Activated T-cell treated with anti-CD3 and anti-CD28 coated beads, Interleukin-2, amount 50 U/mL, for 4 hours (primary cell): Measurements from ENCODE around the gene FAM186B. TPM values are rescaled to one million over a fixed set of nuclear protein-coding genes. Genes with fewer than 3 reads are reported as not detected.

ENCODE experiments used
- ATAC-seq, 2 donors: fragments of 200-7000 bp; cut with Tn5 transposase; one replicate each; pipeline ENCODE4 v1.10.0; 2021
- DNase-seq: peaks from one replicate; pipeline ENCODE4 v3.0.0-alpha.2; 2020
- H3K27me3 Mint-ChIP-seq: one replicate; pipeline ENCODE4 v1.8.0; 2021; ENCODE audit warnings: low read depth, mixed read lengths
- H3K36me3 Mint-ChIP-seq: one replicate; pipeline ENCODE4 v1.8.0; 2022; ENCODE audit warnings: mixed read lengths; ENCODE audit not compliant: insufficient read depth
- H3K4me1 Mint-ChIP-seq: one replicate; pipeline ENCODE4 v1.8.0; 2021; ENCODE audit warnings: low read depth, mixed read lengths
- H3K4me3 Mint-ChIP-seq: one replicate; pipeline ENCODE4 v1.8.0; 2021; ENCODE audit warnings: mild to moderate bottlenecking, moderate library complexity, mixed read lengths
- H3K9me3 Mint-ChIP-seq: one replicate; pipeline ENCODE4 v1.8.0; 2021; ENCODE audit warnings: mixed read lengths
- total RNA-seq, 3 donors: library from RNA; stranded (reverse); gene quantifications; one replicate each; pipeline ENCODE4 v1.2.1, GENCODE V29; 2021

FAM186B gene
- total RNA-seq, 3 donors from 2014 or later: 0.28 to 0.38 (median 0.37) TPM

DNA sequence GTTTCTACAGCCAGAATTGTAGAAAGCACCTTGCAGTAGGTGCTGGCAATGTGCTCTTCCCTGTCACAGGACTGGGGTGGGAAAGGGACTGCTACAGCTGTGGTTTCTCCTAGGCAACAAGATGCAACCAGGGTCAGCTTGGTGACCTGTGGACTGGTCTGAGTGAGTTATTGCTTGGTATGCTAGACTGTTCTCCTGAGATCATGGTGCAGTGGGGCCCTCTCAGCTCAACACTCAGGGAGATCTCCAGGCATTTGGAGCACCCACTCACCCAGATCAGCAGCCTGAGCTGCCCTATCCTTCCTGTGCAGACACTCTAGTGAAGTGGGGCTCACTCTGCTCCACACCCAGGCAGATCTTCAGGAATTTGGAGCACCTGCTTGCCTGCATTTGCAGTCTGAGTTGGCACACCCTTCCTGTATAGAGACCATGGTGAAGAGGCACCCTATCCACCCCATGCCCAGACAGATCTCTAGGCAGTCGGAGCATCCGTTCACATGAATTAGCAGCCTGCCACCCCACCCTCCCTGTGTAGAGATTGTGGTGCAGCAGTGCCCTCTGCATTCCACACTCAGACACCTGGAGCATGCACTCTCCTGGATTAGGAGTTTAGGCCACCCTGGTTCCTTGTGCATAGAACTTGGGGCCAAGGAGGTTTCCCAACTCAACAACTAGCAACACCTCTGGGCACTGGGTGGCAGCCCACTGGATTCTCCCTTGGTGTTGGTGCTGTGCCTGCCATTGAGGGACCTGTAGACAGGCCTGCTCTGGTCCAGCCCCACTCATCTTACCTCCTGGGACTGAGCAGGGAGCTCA, 3.8 kb upstream of the FAM186B start:
- no peaks in the 10 kb centered on the region for H3K36me3 Mint-ChIP-seq
- no peaks in the 10 kb centered on the region for H3K4me1 Mint-ChIP-seq
- H3K4me3 Mint-ChIP-seq: no peak overlapping the region
- no peak for ATAC-seq
- H3K9me3 Mint-ChIP-seq: peaks cover 3% of the 10 kb centered on the region
- DNase-seq: no peak
- peaks cover 18% of the 10 kb centered on the region for H3K27me3 Mint-ChIP-seq

DNA sequence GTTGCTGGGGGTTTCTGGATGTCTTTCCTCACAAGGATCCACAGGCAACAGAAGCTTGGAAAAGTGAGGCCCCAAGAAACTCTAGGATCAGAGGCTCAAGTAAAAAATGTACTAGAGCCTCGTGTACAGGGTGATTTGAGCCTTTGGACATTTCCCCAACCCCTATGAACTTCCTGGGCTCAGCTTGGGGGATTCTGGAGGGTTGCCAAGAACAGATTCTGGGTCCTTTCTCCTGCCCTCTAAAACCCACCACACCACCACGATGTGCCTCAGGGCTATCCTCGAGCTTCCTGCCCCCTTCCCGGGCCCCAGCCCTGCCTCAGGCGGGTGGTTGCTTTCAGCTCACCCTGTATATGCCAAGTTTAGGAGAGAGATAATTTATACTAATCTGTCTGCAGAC, 583 bp downstream of the FAM186B start:
- Mint-ChIP-seq H3K4me1 (no peaks in the 10 kb centered on the region), H3K27me3 (peaks cover 5% of the 10 kb centered on the region), H3K36me3 (no peaks in the 10 kb centered on the region), H3K4me3 (no peak overlapping the region), H3K9me3 (no peaks in the 10 kb centered on the region)
- no peak for ATAC-seq
- DNase-seq: no peak

DNA sequence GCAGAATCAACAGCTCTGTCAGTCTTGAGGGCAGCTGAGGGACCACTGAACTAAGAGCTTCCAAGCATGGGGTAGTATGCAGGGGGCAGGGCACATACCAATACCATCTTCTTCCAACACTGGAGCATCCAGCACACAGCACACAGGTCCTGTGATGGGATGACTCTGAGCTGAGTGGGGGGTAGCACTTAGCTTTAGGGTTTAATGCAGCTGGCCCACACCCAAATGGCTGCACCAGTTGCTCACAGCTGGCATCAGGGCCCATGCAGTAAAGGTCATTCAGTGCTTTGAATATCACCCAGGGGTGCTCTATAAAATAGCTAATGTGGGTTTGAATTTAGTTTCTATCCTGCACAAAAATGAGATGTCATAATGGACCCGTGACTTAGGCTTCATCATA, 1.7 kb downstream of the FAM186B start:
- Mint-ChIP-seq H3K4me3 (no peak overlapping the region), H3K27me3 (peaks cover 5% of the 10 kb centered on the region), H3K9me3 (no peaks in the 10 kb centered on the region), H3K36me3 (no peaks in the 10 kb centered on the region), H3K4me1 (no peaks in the 10 kb centered on the region)
- DNase-seq (no peak), ATAC-seq (no peak)

DNA sequence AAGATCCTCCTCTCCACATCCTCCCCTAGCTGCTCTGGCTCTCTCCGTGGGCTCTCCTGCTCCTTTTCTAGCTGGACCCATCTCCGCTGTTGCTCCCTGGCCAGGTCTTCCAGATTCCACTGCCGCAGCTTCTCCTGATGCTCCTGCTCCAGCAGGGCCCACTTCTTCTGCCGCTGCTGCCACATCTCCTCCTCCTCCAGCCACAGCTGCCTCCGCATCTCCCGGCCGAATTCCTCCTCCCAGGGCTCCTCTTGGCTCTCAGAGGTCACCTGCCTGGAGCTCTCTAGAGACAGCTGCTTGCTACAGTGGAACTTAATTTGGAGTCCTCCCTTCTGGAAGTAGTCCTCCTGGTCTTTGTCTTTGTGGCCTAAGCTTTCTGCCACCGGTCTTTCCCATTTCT, 5.5 kb downstream of the FAM186B start:
- DNase-seq (no peak), ATAC-seq (no peak)
- Mint-ChIP-seq H3K4me3 (no peak overlapping the region), H3K9me3 (no peaks in the 10 kb centered on the region), H3K27me3 (no peaks in the 10 kb centered on the region), H3K4me1 (no peaks in the 10 kb centered on the region), H3K36me3 (no peaks in the 10 kb centered on the region)

DNA sequence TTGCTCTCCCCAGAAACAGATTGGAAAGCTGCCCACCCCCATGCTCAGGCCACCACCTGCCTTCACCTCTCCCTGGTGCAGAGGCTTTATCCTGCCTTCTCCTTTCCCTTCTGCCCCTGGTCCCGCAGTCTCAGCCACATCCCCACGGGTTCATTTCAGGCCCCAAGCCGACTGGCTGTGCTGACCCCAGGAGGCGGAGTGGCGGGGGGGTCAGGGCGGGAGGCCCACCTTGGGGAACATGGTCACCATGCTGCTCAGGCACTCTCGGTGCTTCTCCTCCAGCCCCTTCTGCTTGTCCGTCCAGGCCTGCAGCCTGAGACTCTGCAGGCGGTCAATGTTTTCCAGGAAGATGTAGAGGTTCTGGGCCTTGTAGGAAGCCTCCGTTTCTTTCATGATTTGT, 6.9 kb downstream of the FAM186B start:
- Mint-ChIP-seq H3K4me3 (no peak overlapping the region), H3K27me3 (no peaks in the 10 kb centered on the region), H3K36me3 (no peaks in the 10 kb centered on the region), H3K4me1 (no peaks in the 10 kb centered on the region), H3K9me3 (no peaks in the 10 kb centered on the region)
- DNase-seq (no peak), ATAC-seq (no peak)

DNA sequence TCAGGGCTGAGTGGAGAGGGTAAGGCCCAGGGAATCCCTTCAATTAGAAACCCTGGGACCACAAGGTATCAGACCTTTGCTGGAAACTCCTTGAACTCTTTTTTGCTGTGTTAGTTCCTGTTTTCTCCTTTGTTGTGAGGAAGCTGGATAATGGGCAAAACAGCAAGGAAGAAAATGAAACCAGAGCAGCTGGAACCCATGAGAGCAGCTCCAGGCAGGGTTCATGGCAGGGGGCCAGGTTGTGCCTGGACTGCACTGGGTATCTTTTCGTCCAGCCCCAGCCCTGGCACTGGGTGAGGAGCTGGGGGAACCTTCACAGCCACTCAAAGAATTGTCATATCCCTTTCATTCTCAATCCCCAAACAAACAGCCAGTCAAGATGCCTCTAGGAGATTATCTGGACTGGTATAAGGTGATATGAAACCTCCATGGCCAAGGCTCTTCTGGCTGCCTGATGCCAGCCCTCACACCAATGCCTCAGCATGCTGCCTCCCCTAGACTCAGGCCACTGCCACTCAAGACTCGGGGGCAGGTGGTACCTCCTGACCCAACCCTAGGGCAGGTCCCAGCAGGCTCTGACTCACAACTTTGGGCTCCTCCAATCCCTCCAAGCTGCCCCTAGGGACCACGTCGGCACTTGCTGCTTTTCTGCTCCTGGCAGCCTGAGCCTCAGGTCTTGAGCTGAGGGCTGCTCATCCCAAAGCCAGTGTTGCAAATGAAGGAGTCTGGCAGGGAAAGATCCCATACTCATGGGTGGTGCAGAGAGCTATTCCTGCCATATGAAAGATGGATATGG, 16.5 kb downstream of the FAM186B start:
- no peaks in the 10 kb centered on the region for H3K9me3 Mint-ChIP-seq
- H3K36me3 Mint-ChIP-seq: peaks cover 27% of the 10 kb centered on the region
- no peaks in the 10 kb centered on the region for H3K27me3 Mint-ChIP-seq
- no peaks in the 10 kb centered on the region for H3K4me1 Mint-ChIP-seq
- no peak for DNase-seq
- ATAC-seq: no peak
- no peak overlapping the region for H3K4me3 Mint-ChIP-seq

DNA sequence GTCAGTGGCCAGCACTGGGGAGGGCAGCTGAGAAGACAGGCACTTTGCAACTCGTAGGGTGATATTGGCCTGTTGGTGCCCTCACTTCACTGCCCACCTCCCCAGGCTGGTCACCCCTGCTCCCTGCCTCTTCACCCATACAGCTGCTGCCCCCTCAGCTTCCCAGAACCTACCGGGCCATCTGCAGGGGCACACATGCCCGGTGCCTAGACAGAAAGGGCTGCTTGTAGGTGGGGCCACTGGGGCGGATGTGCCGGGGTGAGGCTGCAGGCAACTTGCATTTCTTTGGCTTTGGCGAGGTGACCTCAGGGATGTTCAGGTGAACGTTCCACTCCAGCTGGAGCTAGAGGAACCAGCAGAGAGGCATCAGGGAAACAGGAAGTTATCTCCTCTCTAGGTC, 17.2 kb downstream of the FAM186B start:
- Mint-ChIP-seq H3K4me3 (no peak overlapping the region), H3K36me3 (peaks cover 28% of the 10 kb centered on the region), H3K27me3 (no peaks in the 10 kb centered on the region), H3K9me3 (no peaks in the 10 kb centered on the region), H3K4me1 (no peaks in the 10 kb centered on the region)
- ATAC-seq (no peak), DNase-seq (no peak)

DNA sequence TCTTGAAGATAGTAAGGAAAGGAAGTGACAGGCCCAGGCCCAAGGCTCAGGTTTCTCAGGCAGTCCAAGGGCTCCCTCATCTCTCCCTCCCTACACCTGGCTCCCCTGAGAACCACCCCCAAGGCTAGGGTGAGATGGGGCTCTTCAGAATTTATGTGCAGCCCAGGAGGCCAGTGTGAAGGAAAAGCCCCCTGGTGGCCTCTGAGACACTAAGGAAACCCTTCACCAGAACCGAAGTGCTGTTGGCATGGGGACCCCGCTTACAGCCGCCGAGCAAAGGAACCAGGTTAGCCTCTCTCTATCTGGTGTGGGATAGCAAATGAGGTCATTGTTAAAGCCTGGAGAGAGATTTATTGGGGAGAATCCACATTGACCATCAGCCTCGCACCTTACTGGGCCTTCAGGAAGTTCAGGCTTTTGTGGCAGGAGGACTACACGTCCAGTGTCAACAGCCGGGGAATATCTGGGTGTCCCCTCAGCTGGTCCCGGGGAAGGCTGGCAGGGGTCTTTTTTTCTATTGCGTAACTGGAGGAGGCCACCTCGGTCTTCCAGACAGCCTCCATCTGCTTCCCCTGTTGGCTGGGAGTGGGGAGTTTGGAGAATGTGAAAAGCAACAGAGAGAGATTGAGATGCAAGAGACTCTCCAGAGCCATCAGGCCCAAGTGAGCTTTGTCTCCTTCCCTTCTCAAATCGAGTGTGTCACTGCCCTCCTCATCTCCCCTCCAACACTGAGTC, 18.1 kb downstream of the FAM186B start:
- H3K9me3 Mint-ChIP-seq: no peaks in the 10 kb centered on the region
- H3K27me3 Mint-ChIP-seq: no peaks in the 10 kb centered on the region
- no peak overlapping the region for H3K4me3 Mint-ChIP-seq
- DNase-seq (no peak), ATAC-seq (no peak)
- peaks cover 34% of the 10 kb centered on the region for H3K36me3 Mint-ChIP-seq
- no peaks in the 10 kb centered on the region for H3K4me1 Mint-ChIP-seq

DNA sequence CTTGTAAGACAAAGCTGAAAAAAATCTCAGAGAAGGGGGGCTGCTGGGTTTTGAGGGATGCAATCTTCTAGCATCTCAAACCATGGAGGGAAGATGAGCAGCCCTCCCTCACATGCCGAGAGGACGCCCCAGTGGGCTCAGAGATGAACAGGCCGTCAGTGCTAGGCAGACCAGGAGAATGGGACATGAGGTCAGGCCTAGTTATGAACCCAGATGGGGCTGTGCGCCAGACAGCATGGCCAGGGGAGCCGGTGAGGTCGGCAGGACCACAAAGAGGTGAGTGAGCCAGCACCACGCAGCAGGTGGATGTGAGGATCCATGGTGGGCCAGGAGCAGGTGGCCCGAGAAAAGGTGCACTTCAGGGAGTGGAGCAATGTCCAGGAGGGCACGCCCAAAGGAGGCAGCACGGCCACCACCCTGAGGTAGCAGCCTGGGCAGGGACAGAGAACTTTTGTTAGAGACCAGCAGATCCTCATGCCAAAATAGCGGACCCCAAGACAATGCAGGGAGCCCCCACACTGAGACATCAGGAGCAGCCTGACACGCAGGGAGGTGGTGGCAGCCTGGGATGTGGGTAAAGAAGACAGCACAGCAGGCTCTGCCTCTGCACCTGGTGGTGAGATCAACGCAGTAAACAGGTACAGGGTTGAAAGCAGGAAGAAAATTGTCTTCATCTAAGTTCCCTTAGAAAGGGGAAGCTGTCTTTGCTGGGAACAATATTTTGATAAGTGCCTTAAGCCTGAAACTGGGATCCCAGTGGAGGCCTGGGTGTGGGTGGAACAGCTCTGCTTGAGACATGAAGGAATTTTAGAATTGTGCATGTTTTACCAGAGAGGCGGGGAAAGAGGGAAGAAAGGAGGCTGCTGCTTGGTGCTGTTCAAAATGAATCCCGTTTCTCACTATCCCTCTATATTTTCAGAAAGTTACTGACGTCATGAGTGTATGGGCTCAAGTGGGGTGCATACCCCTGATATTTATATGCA, 19.7 kb downstream of the FAM186B start:
- Mint-ChIP-seq H3K36me3 (peaks cover 33% of the 10 kb centered on the region), H3K4me1 (peaks cover 7% of the 10 kb centered on the region), H3K27me3 (no peaks in the 10 kb centered on the region), H3K4me3 (no peak overlapping the region), H3K9me3 (no peaks in the 10 kb centered on the region)
- no peak for DNase-seq
- no peak for ATAC-seq

DNA sequence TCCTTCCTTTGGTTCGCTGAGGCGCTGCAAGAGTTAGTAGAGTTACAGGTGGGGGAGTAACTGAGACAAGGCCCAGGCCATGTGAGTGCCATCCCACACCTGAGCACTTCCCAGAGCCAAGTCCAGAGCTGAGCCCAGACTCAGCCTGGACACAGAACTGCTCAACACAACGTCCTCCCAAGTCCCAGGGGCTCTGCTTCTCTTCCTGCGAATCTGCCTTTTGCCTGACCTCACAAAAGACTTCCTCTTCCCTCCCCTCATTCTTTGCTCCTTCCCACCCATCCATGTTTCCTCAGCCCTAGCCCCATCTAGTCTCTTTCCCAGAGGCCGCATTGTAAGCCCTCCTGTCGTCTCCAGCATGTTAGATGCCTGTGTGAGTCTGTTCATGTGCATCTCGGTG, 20.8 kb downstream of the FAM186B start:
- Mint-ChIP-seq H3K4me1 (peaks cover 10% of the 10 kb centered on the region), H3K36me3 (peaks cover 30% of the 10 kb centered on the region), H3K4me3 (no peak overlapping the region), H3K9me3 (no peaks in the 10 kb centered on the region), H3K27me3 (no peaks in the 10 kb centered on the region)
- ATAC-seq (no peak), DNase-seq (no peak)

DNA sequence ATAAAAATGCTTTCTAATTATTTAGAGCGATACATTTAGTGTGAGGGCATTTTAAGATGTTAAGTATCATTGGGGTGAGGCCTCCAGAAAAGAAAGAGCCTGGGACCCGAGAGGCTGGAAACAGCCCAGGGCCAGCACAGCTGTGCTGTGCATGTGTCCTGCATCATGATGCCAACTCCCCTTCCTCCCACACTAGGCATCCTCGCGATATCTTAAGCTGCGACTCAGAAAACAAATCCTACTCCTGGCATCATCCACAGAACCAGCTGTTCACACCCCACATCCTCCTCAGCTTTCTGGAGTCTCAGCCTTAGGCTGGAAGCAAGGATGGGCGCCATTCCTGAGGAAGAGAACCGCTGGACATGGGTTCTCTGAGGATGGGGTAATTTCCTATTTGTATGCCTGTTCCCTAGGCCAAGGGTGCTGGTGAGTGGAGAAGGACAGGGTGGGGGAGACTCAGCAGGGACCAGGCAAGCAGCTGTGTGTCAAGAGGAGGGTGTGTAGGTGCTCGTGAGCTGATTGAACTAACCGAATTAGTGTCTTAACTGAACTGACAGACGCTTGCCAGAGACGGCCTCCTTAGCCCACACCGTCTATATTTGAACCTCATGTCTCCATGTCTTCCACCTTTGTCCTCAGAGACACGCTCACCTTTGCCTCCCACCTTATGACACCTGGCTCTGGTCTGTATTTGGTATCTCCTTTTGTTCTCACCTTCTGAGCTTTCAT, 21.9 kb downstream of the FAM186B start:
- H3K4me1 Mint-ChIP-seq: peaks cover 11% of the 10 kb centered on the region

DNA sequence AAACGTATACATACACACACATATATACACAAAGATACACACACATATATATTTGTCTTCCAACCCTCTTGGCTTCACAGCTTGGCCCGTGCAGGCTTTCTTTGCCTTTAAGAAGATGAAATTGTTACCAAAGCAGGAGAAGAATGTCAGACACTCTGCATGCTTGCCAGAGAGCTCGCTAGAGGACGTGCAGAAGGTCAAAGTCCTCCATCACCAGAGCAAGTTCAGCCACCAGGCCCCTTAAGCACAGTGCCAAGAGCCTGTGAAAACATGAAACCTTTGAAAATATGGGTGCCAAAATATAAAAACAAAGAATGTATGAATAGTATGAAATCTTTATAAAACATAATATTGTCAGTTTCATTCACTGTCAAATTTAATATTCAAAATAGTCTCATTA, 22.6 kb downstream of the FAM186B start:
- ATAC-seq (no peak), DNase-seq (no peak)
- Mint-ChIP-seq H3K36me3 (peaks cover 28% of the 10 kb centered on the region), H3K4me1 (peaks cover 11% of the 10 kb centered on the region), H3K9me3 (no peaks in the 10 kb centered on the region), H3K27me3 (no peaks in the 10 kb centered on the region), H3K4me3 (no peak overlapping the region)

More for the DNA sequence above, 21.9 kb downstream of the FAM186B start:
- ATAC-seq (no peak), DNase-seq (no peak)
- H3K36me3 Mint-ChIP-seq: peaks cover 28% of the 10 kb centered on the region
- no peaks in the 10 kb centered on the region for H3K27me3 Mint-ChIP-seq
- H3K9me3 Mint-ChIP-seq: no peaks in the 10 kb centered on the region
- no peak overlapping the region for H3K4me3 Mint-ChIP-seq

DNA sequence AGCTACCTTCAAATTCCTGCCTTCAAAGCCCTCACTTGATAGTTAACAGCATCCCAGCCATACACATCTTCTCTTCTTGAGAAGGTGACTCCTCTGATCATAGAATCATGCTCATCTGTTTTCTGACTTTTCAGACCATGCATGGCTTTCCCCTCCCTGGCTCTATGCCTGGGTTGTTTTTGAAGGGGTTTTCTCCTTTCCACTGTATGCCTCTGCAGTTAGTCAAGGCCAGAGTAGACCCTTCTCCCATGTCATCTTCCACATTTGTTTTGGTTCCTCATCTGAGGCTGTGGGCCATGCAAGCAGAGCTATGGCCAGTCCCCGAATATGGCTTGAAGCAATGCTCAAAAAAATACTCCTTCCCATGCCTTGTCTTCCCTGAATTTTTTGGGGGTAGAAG, 23.2 kb downstream of the FAM186B start:
- Mint-ChIP-seq H3K9me3 (no peaks in the 10 kb centered on the region), H3K4me3 (no peak overlapping the region), H3K36me3 (peaks cover 28% of the 10 kb centered on the region), H3K4me1 (peaks cover 11% of the 10 kb centered on the region), H3K27me3 (no peaks in the 10 kb centered on the region)
- no peak for ATAC-seq
- no peak for DNase-seq
